HG03135 (cell line): ENCODE results near the gene TRIO.

Experiments used
- ATAC-seq: cut with Tn5 transposase; IDR thresholded peaks from one replicate; pipeline ENCODE4 v1.9.1; 2021; ENCODE audit warnings: mild to moderate bottlenecking, moderate library complexity; ENCODE audit not compliant: unreplicated experiment

The TRIO gene

GRCh38 chr5:14165375-14166106 lies 22.4 kb downstream of the TRIO start:
- no peak for ATAC-seq

- ATAC-seq: no peak
Measured at GRCh38 chr5:14166437-14166836, 23.3 kb downstream of the TRIO start.

- no peak for ATAC-seq
Measured at GRCh38 chr5:14167211-14167845, 24.2 kb downstream of the TRIO start.

GRCh38 chr5:14168144-14168792 lies 25.1 kb downstream of the TRIO start:
- no peak for ATAC-seq

GRCh38 chr5:14168793-14169262 lies 25.7 kb downstream of the TRIO start:
- ATAC-seq: no peak

- no peak for ATAC-seq
Measured at GRCh38 chr5:14171046-14171445, 27.9 kb downstream of the TRIO start.

- ATAC-seq: peak; percentile 24
Measured at GRCh38 chr5:14171621-14172020, 28.5 kb downstream of the TRIO start.

- ATAC-seq: peak; percentile 46
Measured at GRCh38 chr5:14172149-14172795, 29.1 kb downstream of the TRIO start.

GRCh38 chr5:14173377-14174229 lies 30.5 kb downstream of the TRIO start:
- no peak for ATAC-seq

- ATAC-seq: peak; percentile 29
Measured at GRCh38 chr5:14174230-14174636, 31.1 kb downstream of the TRIO start.

GRCh38 chr5:14175381-14175780 lies 32.2 kb downstream of the TRIO start:
- ATAC-seq: no peak

GRCh38 chr5:14176888-14177287 lies 33.7 kb downstream of the TRIO start:
- no peak for ATAC-seq

- no peak for ATAC-seq
Measured at GRCh38 chr5:14177634-14178033, 34.5 kb downstream of the TRIO start.

- ATAC-seq: no peak
Measured at GRCh38 chr5:14178091-14178490, 34.9 kb downstream of the TRIO start.

GRCh38 chr5:14178671-14179211 lies 35.6 kb downstream of the TRIO start:
- ATAC-seq: no peak

GRCh38 chr5:14179446-14179845 lies 36.3 kb downstream of the TRIO start:
- no peak for ATAC-seq

- ATAC-seq: no peak
Measured at GRCh38 chr5:14180437-14180836, 37.3 kb downstream of the TRIO start.

GRCh38 chr5:14181299-14181968 lies 38.3 kb downstream of the TRIO start:
- no peak for ATAC-seq

- no peak for ATAC-seq
Measured at GRCh38 chr5:14182761-14183160, 39.6 kb downstream of the TRIO start.
